ENCODE data around the gene SEMA4A.
"Not testable (repeated sequence)": the region's sequence is repeated elsewhere in the genome, so short reads cannot be mapped to it uniquely, and the experiment has no call there.

SEMA4A gene

GRCh38 chr1:156162430-156163037, 9.1 kb downstream of the SEMA4A start:
- DNase-seq = no peak

GRCh38 chr1:156163712-156164111, 10.3 kb downstream of the SEMA4A start:
- no peak for DNase-seq

GRCh38 chr1:156164125-156164831, 10.9 kb downstream of the SEMA4A start:
- DNase-seq = no peak

GRCh38 chr1:156165083-156165482, 11.7 kb downstream of the SEMA4A start:
- no peak for DNase-seq

- no peak for DNase-seq
These were observed 14.2 kb downstream of the SEMA4A start for GRCh38 chr1:156167536-156167935.

GRCh38 chr1:156172696-156173470, 19.5 kb downstream of the SEMA4A start:
- DNase-seq = no peak

- no peak for DNase-seq
These were observed 23.3 kb downstream of the SEMA4A start for GRCh38 chr1:156176610-156177210.

GRCh38 chr1:156177919-156178654, 24.7 kb downstream of the SEMA4A start:
- DNase-seq = no peak

- no peak for DNase-seq
These were observed 27.1 kb downstream of the SEMA4A start for GRCh38 chr1:156180471-156180870.

GRCh38 chr1:156181391-156181924, 28.1 kb downstream of the SEMA4A start:
- not testable (repeated sequence) for DNase-seq

- not testable (repeated sequence) for DNase-seq
These were observed 28.8 kb downstream of the SEMA4A start for GRCh38 chr1:156182010-156182779.

- DNase-seq = not testable (repeated sequence)
These were observed 33.2 kb downstream of the SEMA4A start for GRCh38 chr1:156186347-156187177.

GRCh38 chr1:156190265-156190664, 36.9 kb downstream of the SEMA4A start:
- not testable (repeated sequence) for DNase-seq

- no peak for DNase-seq
These were observed 38.0 kb downstream of the SEMA4A start for GRCh38 chr1:156191292-156191964.

- DNase-seq = no peak
These were observed 39.8 kb downstream of the SEMA4A start for GRCh38 chr1:156193208-156193487.

- DNase-seq = peak; percentile 100
These were observed 40.3 kb downstream of the SEMA4A start, which contains the start of gene SLC25A44 for GRCh38 chr1:156193488-156194299. Gene SLC25A44, plus strand, starts transcription at chr1:156194104. Its CDS starts 5,744 bp downstream, at chr1:156199848.

GRCh38 chr1:156194300-156194652, 40.9 kb downstream of the SEMA4A start:
- peak; percentile 45 for DNase-seq

- DNase-seq = peak; percentile 25
These were observed 42.5 kb downstream of the SEMA4A start for GRCh38 chr1:156195853-156196252.

- no peak for DNase-seq
These were observed 43.1 kb downstream of the SEMA4A start for GRCh38 chr1:156196445-156196844.

All from NCI-H69 (cell line).